GM12878 (cell line): ENCODE results near the gene RGS6. TPM values are rescaled to one million over a fixed set of nuclear protein-coding genes. Genes with fewer than 3 reads are reported as not detected.

Experiments
- ATAC-seq: fragments of 200-7000 bp; cut with Tn5 transposase; 3 replicates; pipeline ENCODE4 v1.9.1; 2020; ENCODE audit warnings: mild to moderate bottlenecking, moderate library complexity
- BruUV-seq: library from RNA; stranded (reverse); fragments of 400-500 nt; replicated peaks from 2 replicates; lab custom pipeline; 2021; lab: Mats Ljungman, UMichigan
- CTCF ChIA-PET: fragments of 300-600 bp; sonication (Branson Sonifier 250); formaldehyde crosslinking; extraction: SDS; loops from one replicate; lab custom pipeline; 2021; ENCODE audit warnings: inconsistent platforms; lab: Yijun Ruan, JAX
- POLR2A ChIA-PET: fragments of 350-600 bp; formaldehyde crosslinking; extraction: SDS; loops from one replicate; lab custom pipeline; 2021; ENCODE audit warnings: inconsistent platforms; lab: Charles Lee
- RAD21 ChIA-PET: fragments of 300-600 bp; sonication (Branson Sonifier 250); formaldehyde crosslinking; loops from one replicate; lab custom pipeline; 2023; ENCODE audit warnings: antibody characterized with exemption; ENCODE audit not compliant: unreplicated experiment; lab: Charles Lee
- SMC1A ChIA-PET: fragments of 300-600 bp; sonication (Branson Sonifier 250); formaldehyde crosslinking; loops from one replicate; lab custom pipeline; 2023; ENCODE audit not compliant: unreplicated experiment, uncharacterized antibody; lab: Charles Lee
- DNase-seq: peaks from one replicate; pipeline ENCODE4 v3.0.0-alpha.2; 2011; ENCODE audit warnings: low read depth, low spot score
- FAIRE-seq: peaks from 3 replicates; lab custom pipeline; 2011; peaks lifted over from hg19 to GRCh38; lab: Jason Lieb, UNC
- H2AFZ ChIP-seq: 2 replicates; pipeline ENCODE4 v1.6.0; 2011; ENCODE audit warnings: low read depth, low read length, control low read depth; ENCODE audit not compliant: control insufficient read depth
- H3K27ac ChIP-seq: 2 replicates; pipeline ENCODE4 v1.5.1; 2011; ENCODE audit warnings: control low read depth; ENCODE audit not compliant: control insufficient read depth, insufficient read depth
- H3K27me3 ChIP-seq, 2 experiments: replicated peaks in 1 of 2; 2 replicates each; pipeline versions ENCODE4 v1.6.0 to v1.6.1; 2011; ENCODE audit warnings: low read length in 1 of 2; ENCODE audit not compliant: control insufficient read depth in 2 of 2, insufficient read depth in 2 of 2
- H3K36me3 ChIP-seq, 2 experiments: 2 replicates each; pipeline ENCODE4 v1.5.1; 2011; ENCODE audit warnings: low read length in 1 of 2; ENCODE audit not compliant: control insufficient read depth in 2 of 2, insufficient read depth in 2 of 2
- H3K4me1 ChIP-seq: 2 replicates; pipeline ENCODE4 v1.6.1; 2011; ENCODE audit warnings: mild to moderate bottlenecking, low read length, moderate library complexity, mixed read lengths; ENCODE audit not compliant: control insufficient read depth, insufficient read depth
- H3K4me2 ChIP-seq: 2 replicates; pipeline ENCODE4 v1.6.0; 2011; ENCODE audit warnings: control low read depth; ENCODE audit not compliant: control insufficient read depth, insufficient read depth
- H3K4me3 ChIP-seq: fragments of 200-600 bp; sonication (generic); 2 replicates; pipeline ENCODE4 v1.5.1; 2016
- H3K79me2 ChIP-seq: 2 replicates; pipeline ENCODE4 v1.6.0; 2011; ENCODE audit warnings: low read length; ENCODE audit not compliant: control insufficient read depth, insufficient read depth
- H3K9ac ChIP-seq: 2 replicates; pipeline ENCODE4 v1.8.0; 2011; ENCODE audit warnings: low read length, control low read depth, mixed read lengths; ENCODE audit not compliant: control insufficient read depth, insufficient read depth
- H3K9me3 ChIP-seq: replicated peaks from 3 replicates; pipeline ENCODE4 v1.5.1; 2011; ENCODE audit warnings: mild to moderate bottlenecking, low read length; ENCODE audit not compliant: control insufficient read depth, insufficient read depth
- H4K20me1 ChIP-seq: 2 replicates; pipeline ENCODE4 v1.6.0; 2011; ENCODE audit not compliant: control insufficient read depth, insufficient read depth
- CTCF ChIP-seq, 3 experiments: IDR thresholded peaks in 2 of 3; conservative IDR thresholded peaks in 1 of 3; 2 replicates each; pipeline ENCODE4 v1.5.1; 2011; ENCODE audit warnings: low read depth in 3 of 3, low read length in 3 of 3, mild to moderate bottlenecking in 3 of 3, control low read depth in 2 of 3, moderate library complexity in 2 of 3, inconsistent platforms in 1 of 3, mixed read lengths in 1 of 3; ENCODE audit not compliant: control insufficient read depth in 2 of 3, insufficient read depth in 1 of 3; ENCODE audit errors: extremely low read depth in 1 of 3
- FOXK2 ChIP-seq: fragments of 450-650 bp; IDR thresholded peaks from 2 replicates; pipeline ENCODE4 v1.6.1; 2017; ENCODE audit warnings: mild to moderate bottlenecking, moderate library complexity
- HDAC6 ChIP-seq: fragments of 200-600 bp; sonication (generic); IDR thresholded peaks from one replicate; pipeline ENCODE4 v1.8.0; 2017; ENCODE audit warnings: antibody characterized with exemption; ENCODE audit not compliant: unreplicated experiment
- KAT2A ChIP-seq: conservative IDR thresholded peaks from 2 replicates; pipeline ENCODE4 v1.6.1; 2011; ENCODE audit warnings: low read depth, low read length; ENCODE audit not compliant: control insufficient read depth
- KDM1A ChIP-seq: fragments of 200-600 bp; sonication (generic); IDR thresholded peaks from 2 replicates; pipeline ENCODE4 v1.6.1; 2016; ENCODE audit warnings: borderline replicate concordance
- MTA2 ChIP-seq: fragments of 450-650 bp; IDR thresholded peaks from 2 replicates; pipeline ENCODE4 v1.6.1; 2016; ENCODE audit warnings: low read depth, mild to moderate bottlenecking, moderate library complexity
- PAX8 ChIP-seq: fragments of 450-650 bp; IDR thresholded peaks from 2 replicates; pipeline ENCODE4 v1.6.1; 2017; ENCODE audit warnings: mild to moderate bottlenecking, moderate library complexity
- PKNOX1 ChIP-seq: fragments of 450-650 bp; IDR thresholded peaks from 2 replicates; pipeline ENCODE4 v1.6.1; 2016; ENCODE audit warnings: mild to moderate bottlenecking
- POLR2AphosphoS2 ChIP-seq: IDR thresholded peaks from 2 replicates; pipeline ENCODE4 v1.6.1; 2011; ENCODE audit warnings: low read depth, mild to moderate bottlenecking, low read length, improper control_type of control experiment, moderate library complexity
- RAD21 ChIP-seq: IDR thresholded peaks from 2 replicates; pipeline ENCODE4 v1.6.1; 2011; ENCODE audit warnings: mild to moderate bottlenecking, low read depth, low read length, moderate library complexity; ENCODE audit not compliant: insufficient read depth
- SMAD5 ChIP-seq: IDR thresholded peaks from 2 replicates; pipeline ENCODE4 v1.6.1; 2016; ENCODE audit warnings: antibody characterized with exemption, low read depth
- SMC3 ChIP-seq: IDR thresholded peaks from 2 replicates; pipeline ENCODE4 v1.6.1; 2011; ENCODE audit warnings: low read length, improper control_type of control experiment, borderline replicate concordance
- SREBF1 ChIP-seq: IDR thresholded peaks from 2 replicates; pipeline ENCODE4 v1.6.1; 2012; ENCODE audit warnings: mild to moderate bottlenecking, low read length
- TAF1 ChIP-seq: IDR thresholded peaks from 2 replicates; pipeline ENCODE4 v1.6.1; 2011; ENCODE audit warnings: mild to moderate bottlenecking, low read depth, low read length, borderline replicate concordance
- ZSCAN29 ChIP-seq: fragments of 450-650 bp; IDR thresholded peaks from 2 replicates; pipeline ENCODE4 v1.6.1; 2017; ENCODE audit warnings: mild to moderate bottlenecking, moderate library complexity
- WGBS: methylation state at CpG from one replicate; pipeline ENCODE4 v1.1.6; 2016; ENCODE audit warnings: low lambda C conversion rate; ENCODE audit not compliant: insufficient replicate concordance, insufficient coverage; ENCODE audit errors: missing lambda C conversion rate; 5-methylcytosine and 5-hydroxymethylcytosine counted together
- in situ Hi-C: fragments of 300-500 bp; cut with MboI; formaldehyde crosslinking; loops from 9 replicates; pipeline ENCODE4 v1.14.3; 2018; ENCODE audit warnings: mixed read lengths
- intact Hi-C: fragments of 100-400 bp; cut with micrococcal nuclease; formaldehyde crosslinking; loops from one replicate; pipeline ENCODE4 v1.14.2; 2022; ENCODE audit not compliant: unreplicated experiment
- polyA plus RNA-seq, 11 experiments: library from polyadenylated mRNA; depleted of rRNA in 4 of 11; unstranded in 6 of 11; stranded (reverse) in 5 of 11; fragments of >200 nt; fragmentation: Nextera tagmentation in 4 of 11; fragmentation: Illumina TruSeq in 1 of 11; extraction: Ambion mirVana in 4 of 11; extraction: Trizol in 1 of 11; gene quantifications; 1 replicate in 1 of 11; 2 replicates in 10 of 11; pipeline versions ENCODE4 v1.2.1 to v1.2.3, GENCODE V29; 2011 to 2016; ENCODE audit warnings: inconsistent platforms in 2 of 11, missing spikeins in 2 of 11, low read depth in 1 of 11
- total RNA-seq, 4 experiments: library from RNA; depleted of rRNA in 3 of 4; stranded (reverse); fragments of >200 nt in 3 of 4; fragmentation: Illumina TruSeq in 1 of 4; extraction: Trizol in 1 of 4; gene quantifications; 2 replicates each; pipeline versions ENCODE4 v1.2.1 to v1.2.3, GENCODE V29; 2013 to 2021
- TF ChIP-seq, protein P1 (sequence below): fragments of 450-650 bp; IDR thresholded peaks from 2 replicates; pipeline ENCODE4 v1.6.1; 2017; ENCODE audit warnings: antibody characterized with exemption, mild to moderate bottlenecking, moderate library complexity

Gene RGS6
- total and polyA plus RNA-seq, 10 of the 15 experiments (the other 5 are each of a cell fraction or from before 2014, with no cell fraction given) = 3.9 to 18.1 (median 12.4) TPM

DNA sequence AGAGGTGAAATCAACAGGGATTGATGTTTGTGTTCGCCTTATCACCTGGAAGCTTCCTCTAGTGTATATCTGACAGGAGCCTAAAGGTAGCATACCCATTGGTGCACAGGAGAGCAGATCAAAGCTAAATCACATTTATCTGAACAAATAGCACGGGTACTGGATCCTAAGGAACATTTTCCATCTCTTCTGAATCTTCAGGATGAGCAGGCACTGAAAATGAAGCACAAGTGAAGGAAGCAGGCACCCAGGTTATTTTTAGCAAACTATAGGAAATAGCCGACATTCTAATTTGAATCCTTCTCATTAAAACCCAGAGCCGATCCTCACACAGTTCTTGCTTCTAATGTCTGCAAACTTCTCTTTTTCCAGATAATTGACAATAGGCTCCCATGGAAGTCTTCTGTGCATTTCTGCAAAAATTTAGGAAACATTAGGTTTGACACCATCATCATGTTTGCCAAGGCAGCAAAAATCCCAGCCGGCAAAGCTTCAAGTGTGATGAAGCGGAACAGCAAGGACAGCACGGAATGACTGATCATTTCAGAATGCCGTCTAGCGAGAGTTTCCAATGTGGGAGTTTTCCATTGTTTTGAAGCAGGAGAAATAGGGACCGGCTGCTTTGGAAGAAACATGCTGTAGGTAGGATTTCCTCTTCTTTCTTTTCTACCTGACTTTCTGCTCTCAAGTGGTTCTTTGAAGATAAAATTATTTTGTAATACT is 24.3 kb upstream of the RGS6 start (continued):
- no peak for TF ChIP-seq KAT2A
- TF ChIP-seq PAX8 = no peak
- TF ChIP-seq POLR2AphosphoS2 = no peak
- no peak for TF ChIP-seq MTA2
- no peak for TF ChIP-seq SMC3
- no peak for TF ChIP-seq HDAC6
- TF ChIP-seq TAF1 = no peak
- no peak for TF ChIP-seq PKNOX1
- no peak for TF ChIP-seq ZSCAN29
- TF ChIP-seq SMAD5 = no peak
- no peak for TF ChIP-seq SREBF1

DNA sequence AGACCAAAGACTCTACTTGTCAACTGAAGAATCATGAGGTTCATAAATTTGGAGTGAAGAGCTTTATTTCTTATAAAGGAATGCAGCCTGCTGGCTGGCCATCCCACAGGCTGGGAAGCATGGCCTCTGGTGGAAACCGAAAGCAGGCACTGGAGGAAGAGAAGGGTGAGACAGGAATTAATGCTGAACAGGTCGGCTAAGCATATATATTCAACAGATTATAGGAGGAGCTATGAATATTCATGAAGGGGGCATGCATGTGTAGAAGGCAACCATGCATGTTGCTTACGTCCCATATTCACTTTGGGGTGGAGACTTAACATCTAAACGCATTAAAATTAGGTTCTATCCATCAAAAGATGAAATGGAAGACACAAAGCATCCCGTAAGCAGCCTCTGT is 20.6 kb upstream of the RGS6 start:
- Histone ChIP-seq H4K20me1 (no peaks in the 10 kb centered on the region), H3K4me1 (no peaks in the 10 kb centered on the region), H3K79me2 (no peaks in the 10 kb centered on the region), H3K27me3 (0 out of 4 replicates have a peak, but pooled peaks cover 0 to 6% of the 10 kb centered on the region in 2 experiments), H3K4me2 (no peak overlapping the region), H2AFZ (no peak overlapping the region), H3K9me3 (no peaks in the 10 kb centered on the region), H3K9ac (no peak overlapping the region), H3K27ac (no peak overlapping the region), H3K36me3 (no peaks in the 10 kb centered on the region), H3K4me3 (no peak overlapping the region)
- intact Hi-C loops = no loop called here
- ATAC-seq (no peak), FAIRE-seq (no peak), DNase-seq (no peak)
- ChIA-PET POLR2A (interaction anchor here (1.0 kb wide), 1 partner anchor 129 kb away, joined by 4 read pairs; no protein-coding TSS in a partner anchor), SMC1A (no interaction called here), RAD21 (no interaction called here), CTCF (no interaction called here)
- 10% methylated on average over 5 of the region's 5 CpGs for WGBS
- BruUV-seq = no TSS peak
- in situ Hi-C loops = no loop called here
- TF ChIP-seq, protein P1, sequence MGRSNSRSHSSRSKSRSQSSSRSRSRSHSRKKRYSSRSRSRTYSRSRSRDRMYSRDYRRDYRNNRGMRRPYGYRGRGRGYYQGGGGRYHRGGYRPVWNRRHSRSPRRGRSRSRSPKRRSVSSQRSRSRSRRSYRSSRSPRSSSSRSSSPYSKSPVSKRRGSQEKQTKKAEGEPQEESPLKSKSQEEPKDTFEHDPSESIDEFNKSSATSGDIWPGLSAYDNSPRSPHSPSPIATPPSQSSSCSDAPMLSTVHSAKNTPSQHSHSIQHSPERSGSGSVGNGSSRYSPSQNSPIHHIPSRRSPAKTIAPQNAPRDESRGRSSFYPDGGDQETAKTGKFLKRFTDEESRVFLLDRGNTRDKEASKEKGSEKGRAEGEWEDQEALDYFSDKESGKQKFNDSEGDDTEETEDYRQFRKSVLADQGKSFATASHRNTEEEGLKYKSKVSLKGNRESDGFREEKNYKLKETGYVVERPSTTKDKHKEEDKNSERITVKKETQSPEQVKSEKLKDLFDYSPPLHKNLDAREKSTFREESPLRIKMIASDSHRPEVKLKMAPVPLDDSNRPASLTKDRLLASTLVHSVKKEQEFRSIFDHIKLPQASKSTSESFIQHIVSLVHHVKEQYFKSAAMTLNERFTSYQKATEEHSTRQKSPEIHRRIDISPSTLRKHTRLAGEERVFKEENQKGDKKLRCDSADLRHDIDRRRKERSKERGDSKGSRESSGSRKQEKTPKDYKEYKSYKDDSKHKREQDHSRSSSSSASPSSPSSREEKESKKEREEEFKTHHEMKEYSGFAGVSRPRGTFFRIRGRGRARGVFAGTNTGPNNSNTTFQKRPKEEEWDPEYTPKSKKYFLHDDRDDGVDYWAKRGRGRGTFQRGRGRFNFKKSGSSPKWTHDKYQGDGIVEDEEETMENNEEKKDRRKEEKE = no peak
- TF ChIP-seq KDM1A (no peak), RAD21 (no peak), CTCF (IDR thresholded peaks at IDR 0.05 in 2 of 3, conservative IDR thresholded peaks at IDR 0.05 in 1 of 3; ENCODE audit: control insufficient read depth in 2 of 3, extremely low read depth in 1 of 3, insufficient read depth in 1 of 3, low read depth in 3 of 3, low read length in 3 of 3) (no peak), FOXK2 (no peak)
